ENCODE data around the gene TRPM4.
A peak's percentile ranks its signal among the peaks of the same experiment; 100 is the strongest.

Gene TRPM4

GRCh38 chr19:49150106-49150943 is 7.3 kb upstream of the TRPM4 start:
- peaks cover 18% of the 10 kb centered on the region for H3K4me1 ChIP-seq (ENCODE audit: insufficient read depth, low read length)
- no peaks in the 10 kb centered on the region for H3K27me3 ChIP-seq (ENCODE audit: insufficient read depth, low read length, poor library complexity)
- TF ChIP-seq CTCF (IDR thresholded peaks at IDR 0.05; ENCODE audit: borderline replicate concordance, extremely low read depth, low read length, poor library complexity, severe bottlenecking) = no peak
- no peak for TF ChIP-seq EZH2 (IDR thresholded peaks at IDR 0.05; ENCODE audit: borderline replicate concordance, low read depth, low read length, severe bottlenecking)
- H3K4me2 ChIP-seq (ENCODE audit: insufficient read depth, low read length) = peak overlapping the region; percentile 62
- peaks cover 2% of the 10 kb centered on the region; the same call in 1 of the 2 replicates for H4K20me1 ChIP-seq (ENCODE audit: insufficient read depth, low read length)
- peak overlapping the region in 1 of 2 experiments; percentile 45; a peak in 2 of 4 replicates for H3K4me3 ChIP-seq (ENCODE audit: low read depth in 1 of 2, low read length in 2 of 2)
- no peak overlapping the region for H3K27ac ChIP-seq (ENCODE audit: low read length)
- H3K79me2 ChIP-seq (ENCODE audit: insufficient read depth, low read length) = no peaks in the 10 kb centered on the region
- H3K9me3 ChIP-seq (ENCODE audit: insufficient read depth, low read length, severe bottlenecking) = no peaks in the 10 kb centered on the region
- 0 out of 2 replicates have a peak, but pooled peaks cover 4% of the 10 kb centered on the region for H3K36me3 ChIP-seq (ENCODE audit: insufficient read depth, low read length)
- peak overlapping the region; percentile 33; the same call in 1 of the 2 replicates for H2AFZ ChIP-seq (ENCODE audit: low read depth, low read length)
- ATAC-seq (ENCODE audit: insufficient read depth, low read depth) (peak; percentile 25), DNase-seq (peak; percentile 48)
- H3K9ac ChIP-seq (ENCODE audit: low read depth, low read length) = peak overlapping the region; percentile 44; the same call in 1 of the 2 replicates

GRCh38 chr19:49150944-49151243 is 6.7 kb upstream of the TRPM4 start:
- ATAC-seq (ENCODE audit: insufficient read depth, low read depth) (no peak; the same call in 2 of the 3 replicates), DNase-seq (no peak)
- no peaks in the 10 kb centered on the region for H3K27me3 ChIP-seq (ENCODE audit: insufficient read depth, low read length, poor library complexity)
- H2AFZ ChIP-seq (ENCODE audit: low read depth, low read length) = no peak overlapping the region
- peak overlapping the region; percentile 44; the same call in 1 of the 2 replicates for H3K9ac ChIP-seq (ENCODE audit: low read depth, low read length)
- H3K4me2 ChIP-seq (ENCODE audit: insufficient read depth, low read length) = peak overlapping the region; percentile 62
- H4K20me1 ChIP-seq (ENCODE audit: insufficient read depth, low read length) = peaks cover 2% of the 10 kb centered on the region; the same call in 1 of the 2 replicates
- H3K79me2 ChIP-seq (ENCODE audit: insufficient read depth, low read length) = no peaks in the 10 kb centered on the region
- TF ChIP-seq EZH2 (IDR thresholded peaks at IDR 0.05; ENCODE audit: borderline replicate concordance, low read depth, low read length, severe bottlenecking) = no peak
- no peak for TF ChIP-seq CTCF (IDR thresholded peaks at IDR 0.05; ENCODE audit: borderline replicate concordance, extremely low read depth, low read length, poor library complexity, severe bottlenecking)
- peaks cover 14% of the 10 kb centered on the region for H3K4me1 ChIP-seq (ENCODE audit: insufficient read depth, low read length)
- H3K9me3 ChIP-seq (ENCODE audit: insufficient read depth, low read length, severe bottlenecking) = no peaks in the 10 kb centered on the region
- no peak overlapping the region for H3K27ac ChIP-seq (ENCODE audit: low read length)
- no peak overlapping the region for H3K4me3 ChIP-seq (ENCODE audit: low read depth in 1 of 2, low read length in 2 of 2)
- no peaks in the 10 kb centered on the region for H3K36me3 ChIP-seq (ENCODE audit: insufficient read depth, low read length)

GRCh38 chr19:49151267-49152118 is 6.1 kb upstream of the TRPM4 start:
- no peak overlapping the region for H3K27ac ChIP-seq (ENCODE audit: low read length)
- H2AFZ ChIP-seq (ENCODE audit: low read depth, low read length) = no peak overlapping the region

More at GRCh38 chr19:49151267-49152118, 6.1 kb upstream of the TRPM4 start:
- peaks cover 2% of the 10 kb centered on the region; the same call in 1 of the 2 replicates for H4K20me1 ChIP-seq (ENCODE audit: insufficient read depth, low read length)
- no peak overlapping the region for H3K9ac ChIP-seq (ENCODE audit: low read depth, low read length)
- DNase-seq = peak; percentile 30
- H3K4me3 ChIP-seq (ENCODE audit: low read depth in 1 of 2, low read length in 2 of 2) = no peak overlapping the region
- no peaks in the 10 kb centered on the region for H3K36me3 ChIP-seq (ENCODE audit: insufficient read depth, low read length)
- no peaks in the 10 kb centered on the region for H3K27me3 ChIP-seq (ENCODE audit: insufficient read depth, low read length, poor library complexity)
- H3K4me2 ChIP-seq (ENCODE audit: insufficient read depth, low read length) = no peak overlapping the region
- no peaks in the 10 kb centered on the region for H3K79me2 ChIP-seq (ENCODE audit: insufficient read depth, low read length)
- H3K9me3 ChIP-seq (ENCODE audit: insufficient read depth, low read length, severe bottlenecking) = no peaks in the 10 kb centered on the region
- H3K4me1 ChIP-seq (ENCODE audit: insufficient read depth, low read length) = peaks cover 14% of the 10 kb centered on the region
- peak; percentile 21 for ATAC-seq (ENCODE audit: insufficient read depth, low read depth)
- TF ChIP-seq CTCF (IDR thresholded peaks at IDR 0.05; ENCODE audit: borderline replicate concordance, extremely low read depth, low read length, poor library complexity, severe bottlenecking) (no peak), EZH2 (IDR thresholded peaks at IDR 0.05; ENCODE audit: borderline replicate concordance, low read depth, low read length, severe bottlenecking) (no peak)

All from DND-41 (cell line).